Measurements from ENCODE around the gene SRGAP3.

GRCh38 chr3:9043063-9043462 lies 206.4 kb downstream of the SRGAP3 start:
- no peak for TF ChIP-seq CTCF (IDR thresholded peaks at IDR 0.05)
- TF ChIP-seq POLR2AphosphoS5 (IDR thresholded peaks at IDR 0.05), result no peak
- no peak for TF ChIP-seq POLR2A (IDR thresholded peaks at IDR 0.05)
- TF ChIP-seq EP300 (IDR thresholded peaks at IDR 0.05), result no peak
